Measurements from ENCODE around the gene KLRG1. TPM values are rescaled to one million over a fixed set of nuclear protein-coding genes. Genes with fewer than 3 reads are reported as not detected.

The KLRG1 gene
- total RNA-seq, 3 donors from 2014 or later (not counting 1 experiment from before 2014, with no cell fraction given), result 76.3 to 165 (median 86.2) TPM

DNA sequence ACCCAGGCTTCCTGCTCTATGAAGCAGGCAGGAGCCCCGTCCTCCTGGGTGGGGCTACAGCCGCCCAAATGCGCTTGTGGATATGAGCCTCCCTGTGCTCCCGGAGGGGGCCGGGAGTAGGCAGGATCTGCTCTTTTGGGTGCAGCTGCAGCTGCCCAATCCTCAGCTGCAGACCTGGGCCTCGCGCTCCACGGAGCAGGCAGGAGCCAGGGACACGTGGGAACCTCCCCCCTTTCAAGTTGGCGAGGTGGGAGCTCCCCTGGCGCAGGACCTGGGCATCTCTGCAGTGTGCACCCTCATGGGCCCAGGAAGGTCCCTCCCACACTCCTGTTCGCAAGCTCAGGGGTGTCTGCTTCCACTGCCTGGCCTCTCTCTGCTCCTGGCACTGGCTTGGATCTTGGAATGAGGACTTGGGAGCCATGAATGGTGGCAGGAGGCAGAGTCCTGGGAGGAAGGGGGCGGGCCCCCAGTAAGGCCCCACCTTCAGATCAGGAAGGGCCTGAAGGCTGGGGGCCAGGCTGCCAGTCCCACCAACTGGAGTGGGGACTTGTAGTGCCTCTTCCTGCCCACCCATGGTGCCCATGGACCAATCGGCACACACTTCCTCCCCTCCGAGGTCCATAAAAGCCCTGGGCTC is 61.3 kb downstream of the KLRG1 start:
- DNase-seq, result no peak
- WGBS (ENCODE audit: insufficient coverage), result 89% methylated on average over 15 of the region's 15 CpGs
- H3K4me3 ChIP-seq (ENCODE audit: low read length), result no peak overlapping the region
- TF ChIP-seq, protein P1, sequence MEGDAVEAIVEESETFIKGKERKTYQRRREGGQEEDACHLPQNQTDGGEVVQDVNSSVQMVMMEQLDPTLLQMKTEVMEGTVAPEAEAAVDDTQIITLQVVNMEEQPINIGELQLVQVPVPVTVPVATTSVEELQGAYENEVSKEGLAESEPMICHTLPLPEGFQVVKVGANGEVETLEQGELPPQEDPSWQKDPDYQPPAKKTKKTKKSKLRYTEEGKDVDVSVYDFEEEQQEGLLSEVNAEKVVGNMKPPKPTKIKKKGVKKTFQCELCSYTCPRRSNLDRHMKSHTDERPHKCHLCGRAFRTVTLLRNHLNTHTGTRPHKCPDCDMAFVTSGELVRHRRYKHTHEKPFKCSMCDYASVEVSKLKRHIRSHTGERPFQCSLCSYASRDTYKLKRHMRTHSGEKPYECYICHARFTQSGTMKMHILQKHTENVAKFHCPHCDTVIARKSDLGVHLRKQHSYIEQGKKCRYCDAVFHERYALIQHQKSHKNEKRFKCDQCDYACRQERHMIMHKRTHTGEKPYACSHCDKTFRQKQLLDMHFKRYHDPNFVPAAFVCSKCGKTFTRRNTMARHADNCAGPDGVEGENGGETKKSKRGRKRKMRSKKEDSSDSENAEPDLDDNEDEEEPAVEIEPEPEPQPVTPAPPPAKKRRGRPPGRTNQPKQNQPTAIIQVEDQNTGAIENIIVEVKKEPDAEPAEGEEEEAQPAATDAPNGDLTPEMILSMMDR (IDR thresholded peaks at IDR 0.05), result no peak
- ATAC-seq, result no peak
- no peak overlapping the region for H3K27ac Mint-ChIP-seq
- H3K9me3 Mint-ChIP-seq, result no peaks in the 10 kb centered on the region
- H3K27me3 ChIP-seq (ENCODE audit: control insufficient read depth, insufficient read depth, low read length), result no peaks in the 10 kb centered on the region
- no peak overlapping the region for H3K4me3 Mint-ChIP-seq
- H3K36me3 Mint-ChIP-seq, result peaks cover 2% of the 10 kb centered on the region
- peaks cover 41% of the 10 kb centered on the region for H3K36me3 ChIP-seq (ENCODE audit: control insufficient read depth, insufficient read depth, low read length)
- H3K27ac ChIP-seq (ENCODE audit: low read length), result no peak overlapping the region
- H3K27me3 Mint-ChIP-seq (ENCODE audit: low read depth in 2 of 2), result no peaks in the 10 kb centered on the region
- no peaks in the 10 kb centered on the region for H3K9me3 ChIP-seq (ENCODE audit: control insufficient read depth, insufficient read depth, low read length)
- H3K4me1 ChIP-seq (ENCODE audit: control insufficient read depth, insufficient read depth, low read length), result peaks cover 8% of the 10 kb centered on the region
- intact Hi-C loops (cut with micrococcal nuclease), result no loop called here
- H3K4me1 Mint-ChIP-seq, result peaks cover 10 to 25% of the 10 kb centered on the region in 2 donors

DNA sequence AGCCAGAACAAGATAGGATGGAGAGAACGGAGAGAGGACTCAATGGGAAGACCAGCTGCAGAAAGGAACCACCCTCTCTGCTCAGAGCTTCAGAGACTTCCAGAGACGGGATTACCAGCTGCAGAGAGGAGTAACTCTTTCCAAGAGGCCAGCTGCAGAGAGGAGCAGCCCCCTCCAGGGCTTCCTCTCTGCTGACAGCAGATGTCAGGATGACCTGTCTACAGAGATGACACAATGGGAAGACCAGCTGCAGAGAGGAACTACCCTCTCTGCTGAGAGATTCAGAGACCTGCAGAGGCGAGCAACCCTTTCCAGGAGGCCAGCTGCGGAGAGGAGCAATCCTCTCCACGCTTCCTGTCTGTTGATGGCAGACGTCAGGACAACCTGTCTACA is 61.8 kb downstream of the KLRG1 start:
- Mint-ChIP-seq H3K27ac (no peak overlapping the region), H3K4me3 (no peak overlapping the region), H3K36me3 (no peaks in the 10 kb centered on the region), H3K27me3 (ENCODE audit: low read depth in 2 of 2) (no peaks in the 10 kb centered on the region), H3K4me1 (peaks cover 9 to 20% of the 10 kb centered on the region in 2 donors), H3K9me3 (no peaks in the 10 kb centered on the region)
- H3K36me3 ChIP-seq (ENCODE audit: control insufficient read depth, insufficient read depth, low read length), result peaks cover 41% of the 10 kb centered on the region
- H3K27me3 ChIP-seq (ENCODE audit: control insufficient read depth, insufficient read depth, low read length), result no peaks in the 10 kb centered on the region
- H3K9me3 ChIP-seq (ENCODE audit: control insufficient read depth, insufficient read depth, low read length), result no peaks in the 10 kb centered on the region
- peaks cover 8% of the 10 kb centered on the region for H3K4me1 ChIP-seq (ENCODE audit: control insufficient read depth, insufficient read depth, low read length)
- ATAC-seq (no peak), DNase-seq (no peak)
- no peak overlapping the region for H3K27ac ChIP-seq (ENCODE audit: low read length)
- WGBS (ENCODE audit: insufficient coverage), result 57% methylated on average over 6 of the region's 6 CpGs
- intact Hi-C loops (cut with micrococcal nuclease), result no loop called here
- H3K4me3 ChIP-seq (ENCODE audit: low read length), result no peak overlapping the region
- TF ChIP-seq, protein P1 (IDR thresholded peaks at IDR 0.05), result no peak

DNA sequence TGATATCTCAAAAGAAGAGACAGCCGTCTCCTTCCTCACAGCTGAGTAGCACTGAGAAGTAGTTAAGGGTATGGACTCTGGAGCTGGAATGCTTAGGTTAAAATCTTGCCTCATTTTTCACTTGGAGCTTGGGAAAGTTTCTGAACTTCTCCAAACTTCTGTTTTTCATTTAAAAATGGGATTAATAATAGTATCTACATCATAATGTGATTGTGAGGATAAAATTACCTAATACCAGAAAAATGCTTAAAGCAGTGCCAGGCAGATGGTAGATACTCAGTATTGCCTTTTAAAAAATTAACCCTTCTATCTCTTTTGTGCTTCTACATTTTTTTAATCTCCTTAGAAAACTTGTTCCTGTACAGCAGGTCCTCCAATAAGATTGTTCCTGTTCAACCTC is 63.3 kb downstream of the KLRG1 start:
- no peak overlapping the region for H3K4me3 Mint-ChIP-seq
- Histone ChIP-seq H3K27ac (ENCODE audit: low read length) (no peak overlapping the region), H3K4me1 (ENCODE audit: control insufficient read depth, insufficient read depth, low read length) (peaks cover 4% of the 10 kb centered on the region), H3K27me3 (ENCODE audit: control insufficient read depth, insufficient read depth, low read length) (no peaks in the 10 kb centered on the region), H3K9me3 (ENCODE audit: control insufficient read depth, insufficient read depth, low read length) (no peaks in the 10 kb centered on the region), H3K4me3 (ENCODE audit: low read length) (no peak overlapping the region), H3K36me3 (ENCODE audit: control insufficient read depth, insufficient read depth, low read length) (peaks cover 40% of the 10 kb centered on the region)
- peak overlapping the region in 1 of 2 donors; percentile 53 for H3K27ac Mint-ChIP-seq
- no peak for DNase-seq
- ATAC-seq, result no peak
- no CpG with 5 or more reads among the region's 1 CpG for WGBS (ENCODE audit: insufficient coverage)
- intact Hi-C loops (cut with micrococcal nuclease), result no loop called here
- no peaks in the 10 kb centered on the region for H3K27me3 Mint-ChIP-seq (ENCODE audit: low read depth in 2 of 2)
- TF ChIP-seq, protein P1 (IDR thresholded peaks at IDR 0.05), result no peak
- H3K4me1 Mint-ChIP-seq, result peaks cover 5 to 10% of the 10 kb centered on the region in 2 donors
- H3K9me3 Mint-ChIP-seq, result no peaks in the 10 kb centered on the region
- peaks cover 5% of the 10 kb centered on the region for H3K36me3 Mint-ChIP-seq

Other genes starting within 250 kb of the KLRG1 start
- not detected for gene A2ML1, start 166.9 kb upstream of the KLRG1 start, total RNA-seq
- 10 to 100 TPM; 37.8 to 39.6 (median 38.6) TPM for gene PHC1, start 75.0 kb upstream of the KLRG1 start, total RNA-seq
- 100 to 1,000 TPM; 245 to 270 (median 255) TPM for gene M6PR, start 39.9 kb upstream of the KLRG1 start, total RNA-seq
- under 1 TPM in 1 of 3 donors, not detected in 2; 0.08 TPM for gene A2M, start 126.4 kb downstream of the KLRG1 start, total RNA-seq
- gene PZP, start 218.8 kb downstream of the KLRG1 start, total RNA-seq, result not detected

Data from natural killer cell (primary cell).